ENCODE measurements around the gene CEBPA.

Gene CEBPA

DNA sequence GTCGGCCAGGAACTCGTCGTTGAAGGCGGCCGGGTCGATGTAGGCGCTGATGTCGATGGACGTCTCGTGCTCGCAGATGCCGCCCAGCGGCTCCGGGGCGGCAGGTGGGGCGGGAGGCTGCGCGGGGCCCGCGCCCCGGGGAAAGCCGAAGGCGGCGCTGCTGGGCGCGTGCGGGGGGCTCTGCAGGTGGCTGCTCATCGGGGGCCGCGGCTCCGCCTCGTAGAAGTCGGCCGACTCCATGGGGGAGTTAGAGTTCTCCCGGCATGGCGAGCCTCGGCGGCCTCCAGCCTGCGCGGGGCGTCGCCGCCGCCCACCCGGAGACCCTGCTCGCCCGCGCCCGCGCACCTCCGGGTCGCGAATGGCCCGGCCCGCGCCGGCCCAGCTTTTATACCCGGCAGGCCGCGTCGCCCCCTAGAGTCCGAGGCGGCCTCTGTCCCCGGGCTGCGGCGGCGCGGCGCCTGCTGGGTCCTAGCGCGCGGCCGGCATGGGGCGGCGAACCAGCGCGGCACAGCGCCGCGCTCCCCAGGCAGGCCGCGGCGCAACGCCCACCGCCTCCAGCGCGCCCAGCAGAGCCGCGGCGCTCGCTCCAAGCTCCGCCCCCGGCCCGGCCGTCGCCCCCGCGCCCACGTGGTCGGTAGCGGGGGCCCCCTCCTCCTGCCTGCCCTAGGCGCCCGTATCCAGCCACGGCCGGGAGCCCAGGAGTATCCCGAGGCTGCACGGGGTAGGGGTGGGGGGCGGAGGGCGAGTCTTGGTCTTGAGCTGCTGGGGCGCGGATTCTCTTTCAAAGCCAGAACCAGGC lies at the start of gene CEBPA:
Gene CEBPA (minus strand): TSS at position 360 of the 799 bp plus-strand sequence. CDS start 120 bp downstream, at position 240.
- no peak for FAIRE-seq

DNA sequence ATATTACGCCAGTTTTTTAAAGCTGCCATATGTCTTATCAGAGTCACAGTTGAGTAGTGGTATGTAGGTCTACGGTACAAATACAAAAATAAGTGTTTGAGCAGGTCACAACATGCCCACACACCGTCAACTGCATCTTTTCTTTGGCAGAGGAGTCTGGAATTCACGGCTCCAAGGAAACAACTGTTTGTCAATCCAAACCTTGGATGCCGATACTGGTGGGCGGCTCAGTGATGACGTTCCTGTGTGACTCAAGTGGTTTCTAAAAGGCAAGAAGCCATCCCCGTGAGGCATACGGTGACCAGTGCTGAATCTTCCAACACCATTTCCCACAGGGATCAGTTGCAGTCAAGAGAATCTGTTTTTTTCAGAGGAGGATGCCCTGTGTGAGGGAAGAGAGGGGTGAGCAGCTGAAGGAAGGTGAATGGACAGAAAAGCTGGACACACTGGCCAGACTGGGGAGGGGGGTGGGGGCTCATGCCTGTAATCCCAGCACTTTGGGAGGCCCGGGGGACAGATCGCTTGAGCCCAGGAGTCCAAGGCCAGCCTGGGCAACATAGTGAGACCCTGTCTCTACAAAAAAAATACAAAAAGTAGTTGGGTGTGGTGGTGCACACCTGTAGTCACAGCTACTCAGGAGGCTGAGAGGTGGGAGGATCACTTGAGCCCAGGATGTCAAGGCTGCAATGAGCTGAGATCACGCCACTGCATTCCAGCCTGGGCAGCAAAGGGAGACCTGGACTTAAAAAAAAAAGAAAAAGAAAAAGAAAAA lies 48.4 kb upstream of the CEBPA start:
- no peak for FAIRE-seq

DNA sequence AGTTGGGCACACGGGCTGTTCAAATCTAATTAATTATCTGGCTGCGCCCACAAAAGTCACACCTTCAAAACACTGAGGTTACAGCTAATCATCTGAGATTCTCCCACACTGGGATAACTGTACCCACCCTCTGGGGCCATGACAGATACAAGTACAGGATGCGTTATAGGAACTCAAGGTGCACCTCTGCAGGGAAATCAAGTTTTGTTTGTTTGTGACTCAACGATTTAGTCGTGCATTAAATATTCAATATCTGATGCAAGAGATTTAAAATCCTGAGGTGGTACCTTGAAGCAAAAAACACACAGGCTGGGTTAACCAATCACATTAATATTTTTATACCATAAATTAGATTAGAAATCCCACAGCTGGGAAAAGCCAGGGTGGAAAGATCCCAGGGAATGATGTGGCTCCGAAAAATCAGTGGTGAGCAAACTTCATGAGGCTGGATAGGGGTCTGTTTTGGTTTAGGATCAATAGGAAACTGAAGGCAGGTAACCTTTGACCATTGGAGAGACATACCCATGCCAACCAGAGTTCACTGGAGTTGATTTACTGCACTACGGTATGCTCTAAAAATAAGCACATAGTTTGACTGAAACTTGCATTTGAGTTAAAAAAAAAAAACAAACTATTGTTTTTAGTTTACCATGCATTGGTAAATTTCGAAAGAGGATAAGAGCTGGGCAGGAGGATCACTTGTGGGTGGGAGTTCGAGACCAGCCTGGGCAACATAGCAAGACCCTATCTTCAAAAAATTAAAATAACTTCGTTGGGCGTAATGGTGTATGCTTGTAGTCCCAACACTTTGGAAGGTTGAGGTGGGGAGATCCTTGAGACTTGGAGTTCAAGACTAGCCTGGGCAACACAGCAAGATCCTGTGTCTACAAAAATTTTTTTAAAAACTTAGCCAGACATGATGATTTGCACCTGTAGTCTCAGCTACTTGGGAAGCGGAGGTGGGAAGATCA lies 47.3 kb upstream of the CEBPA start:
- FAIRE-seq, result no peak

DNA sequence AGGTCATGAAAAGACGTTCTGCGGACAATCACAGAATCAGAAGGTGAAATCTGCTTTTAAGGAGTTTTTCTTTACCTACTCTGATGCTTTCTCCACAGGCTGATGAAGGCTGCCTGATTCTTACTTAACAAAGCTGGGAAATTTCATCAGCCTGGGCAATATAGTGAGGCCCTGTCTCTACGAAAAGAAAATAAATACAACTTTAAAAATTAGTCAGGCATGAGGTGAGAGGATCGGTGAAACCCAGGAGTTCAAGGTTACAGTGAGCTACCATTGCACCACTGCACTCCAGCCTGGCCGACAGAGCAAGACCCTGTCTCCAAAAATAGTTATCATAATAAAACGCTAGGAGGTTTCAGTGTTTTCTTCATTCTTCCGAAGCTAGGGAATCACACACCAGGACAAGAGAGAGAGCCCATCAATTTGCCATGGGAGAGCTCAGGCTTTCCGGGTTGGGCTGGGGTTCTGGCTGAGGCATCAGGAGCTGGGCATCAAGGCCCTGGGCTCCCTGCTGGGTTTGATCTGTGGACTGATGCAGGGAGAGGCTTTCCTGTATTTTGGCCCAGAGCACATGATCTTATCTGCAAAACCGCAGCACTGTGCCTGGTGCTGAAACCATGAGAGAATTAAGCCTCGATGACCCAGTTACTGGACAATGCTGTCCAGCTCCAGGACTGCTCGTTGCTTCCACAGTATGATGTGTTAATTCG lies 46.1 kb upstream of the CEBPA start:
- no peak for FAIRE-seq

DNA sequence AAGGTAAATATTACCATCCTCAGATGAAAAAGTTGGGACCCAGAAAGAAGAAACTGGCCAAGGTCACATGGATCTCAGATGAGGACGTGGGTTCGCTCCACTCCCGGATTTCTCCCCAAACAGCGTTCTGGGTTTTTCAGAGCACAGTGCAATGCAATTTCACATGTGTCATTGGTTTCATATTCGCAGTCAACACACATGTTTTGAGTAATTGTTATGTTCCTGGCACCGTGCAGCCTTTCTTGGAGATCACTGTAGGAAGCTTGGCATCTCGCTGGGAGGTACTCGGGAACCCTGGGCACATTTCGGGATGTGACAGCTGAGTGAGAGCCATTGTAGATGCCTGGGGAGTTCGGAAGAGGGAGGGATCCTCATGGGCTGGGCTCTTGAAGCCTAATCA lies 45.0 kb upstream of the CEBPA start:
- FAIRE-seq, result no peak

DNA sequence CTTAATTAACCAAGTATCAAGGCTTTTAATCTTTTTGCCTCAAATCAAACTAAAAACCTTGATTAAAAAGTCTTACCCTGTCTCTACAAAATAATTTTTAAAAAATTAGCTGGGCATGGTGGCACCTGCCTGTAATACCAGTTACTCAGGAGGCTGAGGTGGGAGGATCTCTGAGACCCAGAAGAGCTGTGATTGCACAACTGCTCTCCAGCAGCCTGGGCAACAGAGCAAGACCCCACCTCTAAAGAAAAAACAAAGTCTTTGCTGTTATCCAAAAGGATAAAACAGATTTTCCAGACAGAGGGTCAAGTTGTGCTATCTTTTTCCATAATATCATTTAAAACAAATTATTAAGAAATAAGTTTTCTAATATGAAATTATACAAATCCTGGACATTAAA lies 44.3 kb upstream of the CEBPA start:
- no peak for FAIRE-seq

DNA sequence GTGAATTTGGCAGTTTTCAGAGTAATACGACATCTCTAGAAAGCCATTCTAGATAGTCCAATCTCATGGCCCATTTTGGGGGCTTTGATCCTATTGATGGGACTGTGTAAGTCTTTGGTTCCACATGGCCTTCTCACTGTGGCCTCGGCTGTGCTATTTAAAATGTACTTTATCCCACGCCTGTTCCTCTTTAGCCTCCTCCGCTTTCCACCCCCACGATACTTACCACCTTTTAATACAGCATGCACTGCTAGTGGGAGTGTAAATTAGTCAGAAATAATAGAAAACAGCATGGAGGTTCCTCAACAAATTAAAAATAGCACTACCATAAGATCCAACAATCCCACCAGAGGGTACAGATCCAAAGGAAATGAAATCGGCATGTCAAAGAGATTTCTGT lies 42.8 kb upstream of the CEBPA start:
- FAIRE-seq, result no peak

DNA sequence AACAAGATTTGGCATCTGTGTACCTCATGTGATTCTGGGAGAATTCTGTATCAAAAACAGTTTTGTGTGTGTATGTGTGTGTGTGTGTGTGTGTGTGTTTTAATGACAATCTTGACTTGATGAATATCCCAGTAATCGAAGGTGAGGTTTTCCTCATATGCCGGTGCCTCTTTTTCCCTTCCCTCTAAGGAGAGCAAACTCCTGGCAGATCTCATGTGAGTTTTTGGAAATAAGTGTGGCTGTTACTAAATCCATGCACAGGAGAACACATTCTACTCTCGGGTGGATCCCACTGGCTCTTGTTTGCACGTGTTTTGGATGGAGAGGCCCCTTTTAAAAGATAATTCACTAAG lies 42.2 kb upstream of the CEBPA start:
- FAIRE-seq, result no peak

DNA sequence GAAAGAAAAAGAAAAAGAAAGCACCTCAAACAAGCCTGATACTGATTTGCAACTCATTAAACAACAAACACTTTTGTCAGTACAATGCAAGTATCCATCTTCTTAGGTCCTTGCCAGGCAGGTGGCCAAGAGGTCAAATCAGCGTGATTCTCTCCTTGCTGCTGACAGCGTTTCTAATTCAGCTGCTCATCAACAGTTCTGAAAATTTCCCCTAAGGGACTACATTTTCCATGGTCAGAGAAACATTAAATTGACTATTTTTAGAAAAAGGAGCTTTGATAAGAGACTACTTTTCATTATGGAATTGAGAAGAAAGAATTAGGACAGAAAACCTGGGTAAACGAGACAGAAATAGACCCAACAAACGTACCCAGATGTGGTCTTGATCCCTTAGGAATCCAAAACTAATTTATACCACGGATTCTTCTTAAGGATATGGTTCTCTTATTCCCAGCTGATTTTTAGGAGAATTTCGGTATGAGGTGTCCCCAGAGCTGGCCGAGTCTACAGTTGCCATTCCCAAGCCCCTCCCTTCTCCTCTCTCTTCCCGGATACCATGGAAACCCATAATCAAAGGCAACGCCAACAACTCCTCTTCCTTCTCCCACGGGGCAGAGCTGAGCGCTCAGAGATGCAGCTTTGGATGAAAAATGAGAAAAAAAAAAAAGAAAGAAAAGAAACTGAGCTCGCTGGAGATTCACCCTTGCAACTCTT lies 41.7 kb upstream of the CEBPA start:
- no peak for FAIRE-seq

DNA sequence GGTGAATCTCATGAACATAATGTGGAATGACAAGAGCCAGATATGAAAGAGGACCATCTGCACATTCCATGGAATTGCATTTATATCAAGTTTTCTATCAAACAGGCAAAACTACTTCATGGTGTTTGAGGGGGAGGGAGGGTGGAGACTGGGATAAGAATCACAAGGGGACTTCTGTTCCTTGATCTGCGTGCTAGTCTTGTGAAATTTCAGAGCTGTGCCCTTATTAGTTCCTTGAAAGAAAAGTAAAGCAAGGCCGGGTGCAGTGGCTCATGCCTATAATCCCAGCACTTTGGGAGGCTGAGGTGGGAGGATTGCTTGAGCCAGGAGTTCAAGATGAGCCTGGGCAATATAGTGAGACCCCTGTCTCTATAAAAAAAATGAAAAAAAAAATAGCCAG lies 41.0 kb upstream of the CEBPA start:
- no peak for FAIRE-seq

DNA sequence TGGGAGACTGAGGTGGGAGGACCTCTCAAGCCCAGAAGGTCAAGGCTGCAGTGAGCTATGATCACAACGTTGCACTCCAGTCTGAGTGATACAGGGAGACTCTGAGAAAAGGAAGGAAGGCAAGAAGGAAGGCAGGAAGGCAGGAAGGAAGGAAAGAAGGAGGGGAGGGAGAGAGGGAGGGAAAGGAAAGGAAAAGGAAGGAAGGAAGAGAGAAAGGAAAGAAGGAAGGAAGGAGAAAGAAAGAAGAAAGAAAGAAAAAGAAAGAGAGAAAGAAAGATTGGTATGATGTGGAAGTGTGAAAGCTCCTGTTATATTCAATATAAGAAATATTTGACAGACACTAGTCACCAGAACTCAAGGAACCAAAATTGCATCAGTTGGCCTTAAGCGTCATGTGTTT lies 38.7 kb upstream of the CEBPA start:
- FAIRE-seq, result no peak

DNA sequence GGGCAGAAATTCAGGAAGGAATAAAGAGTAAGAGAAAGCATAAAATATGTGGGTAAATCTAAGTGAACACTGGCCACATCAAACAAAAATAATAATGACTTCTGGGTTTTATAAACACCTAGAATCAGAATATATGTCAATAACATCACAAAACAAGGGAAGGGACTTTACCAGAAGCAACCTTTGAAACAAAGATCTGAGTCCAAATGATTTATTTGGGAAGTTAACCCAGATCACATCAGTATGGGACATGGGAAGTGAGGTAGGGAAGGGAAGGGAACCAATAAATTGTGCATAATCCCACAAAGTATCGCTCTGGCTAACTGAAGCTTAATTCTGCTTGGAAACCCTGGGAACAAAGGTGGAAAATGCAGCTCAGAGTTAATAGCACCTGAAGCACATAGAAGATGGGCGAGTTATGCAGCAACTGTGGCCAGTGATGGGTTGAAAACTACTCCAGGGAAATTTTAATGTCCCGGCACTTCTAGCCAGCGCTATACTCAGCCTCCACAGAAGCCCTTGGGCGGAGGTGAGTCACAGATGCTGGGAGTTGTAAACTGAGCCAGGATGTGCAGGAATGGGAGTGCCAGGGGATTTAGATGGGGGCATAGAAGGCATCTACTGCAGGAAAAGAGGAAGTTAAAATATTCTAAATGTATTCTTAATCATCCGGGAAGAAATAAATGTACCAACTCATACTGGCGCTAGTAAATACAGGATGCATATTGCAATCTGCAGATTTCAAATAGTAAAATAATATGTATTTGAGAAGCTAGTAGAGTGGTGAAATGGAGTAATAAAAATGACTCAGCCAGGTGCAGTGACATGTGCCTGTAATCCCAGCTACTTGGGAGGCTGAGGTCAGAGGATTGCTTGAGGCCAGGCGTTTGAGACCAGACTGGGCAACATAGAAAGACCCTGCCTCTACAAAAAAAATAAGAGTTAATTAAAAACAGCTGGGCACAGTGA lies 37.0 kb upstream of the CEBPA start:
- FAIRE-seq, result no peak

DNA sequence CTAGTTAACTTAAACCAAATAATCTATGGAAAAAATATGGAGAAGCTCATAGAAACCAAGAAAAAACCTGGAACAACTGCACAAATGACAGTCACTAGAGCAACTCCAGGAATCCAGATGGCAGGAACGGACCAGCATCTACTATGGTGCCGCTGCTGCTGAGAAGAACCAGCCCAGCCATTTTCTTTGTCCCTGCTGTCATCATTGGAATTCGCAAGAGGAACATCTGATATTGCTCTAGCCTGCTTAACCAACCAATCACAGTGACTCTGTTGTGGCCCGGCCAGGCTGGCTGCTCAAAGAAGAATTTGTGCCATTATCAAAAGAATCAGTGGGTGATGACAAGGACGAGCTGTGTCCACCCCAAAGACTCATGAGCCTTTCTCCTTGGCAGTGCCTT lies 33.1 kb upstream of the CEBPA start:
- no peak for FAIRE-seq

DNA sequence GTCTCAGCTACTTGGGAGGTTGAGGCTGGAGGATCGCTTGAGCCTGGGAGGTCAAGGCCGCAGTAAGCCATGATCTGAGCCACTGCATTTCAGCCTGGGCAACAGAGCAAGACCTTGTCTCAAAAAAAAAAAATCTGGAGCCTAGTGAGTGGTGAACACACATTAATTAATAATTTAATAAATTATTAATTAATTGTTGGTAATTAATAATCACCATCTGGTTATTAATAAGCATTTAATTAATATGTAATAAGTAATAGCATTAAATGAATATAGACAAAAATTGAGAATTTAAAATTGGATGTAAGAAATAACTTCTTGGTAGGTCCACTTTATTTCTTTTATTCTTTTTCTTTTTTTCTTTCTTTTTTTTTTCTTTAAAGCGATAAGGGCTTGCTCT lies 31.9 kb upstream of the CEBPA start:
- FAIRE-seq, result no peak

DNA sequence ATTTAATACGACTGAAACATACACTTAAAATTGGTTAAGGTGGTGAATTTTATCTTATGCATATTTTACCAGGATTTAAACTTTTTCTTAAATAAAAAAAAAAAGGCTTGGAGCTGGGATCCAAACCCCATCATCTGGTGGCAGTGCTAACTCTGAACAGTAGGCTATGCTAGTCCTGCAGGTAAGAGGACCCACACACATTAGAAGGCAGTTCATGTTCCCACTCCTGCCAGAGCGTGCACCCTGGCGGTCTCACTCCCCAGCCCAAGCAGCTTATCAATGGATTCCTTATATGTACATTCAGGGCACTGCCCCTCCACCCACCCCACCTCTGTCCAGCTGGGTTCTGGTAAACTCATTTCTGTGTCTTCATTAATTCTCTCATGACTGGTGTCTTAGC lies 31.3 kb upstream of the CEBPA start:
- no peak for FAIRE-seq

DNA sequence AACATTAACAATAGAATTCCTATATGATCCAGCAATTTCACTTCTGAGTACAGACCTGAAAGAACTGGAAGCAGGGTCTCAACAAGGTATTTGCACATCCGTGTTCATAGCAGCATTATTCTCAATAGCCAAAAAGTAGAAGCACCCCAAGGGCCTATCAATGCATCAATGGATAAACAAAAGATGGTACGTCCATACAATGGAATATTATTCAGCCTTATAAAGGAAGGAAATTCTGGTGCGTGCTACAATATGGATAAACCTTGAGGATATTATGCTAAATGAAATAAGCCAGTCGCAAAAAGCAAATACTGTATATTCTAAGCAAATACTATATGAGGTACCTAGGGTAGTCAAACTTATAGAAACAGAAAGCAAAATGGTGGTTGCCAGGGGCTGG lies 30.8 kb upstream of the CEBPA start:
- no peak for FAIRE-seq

DNA sequence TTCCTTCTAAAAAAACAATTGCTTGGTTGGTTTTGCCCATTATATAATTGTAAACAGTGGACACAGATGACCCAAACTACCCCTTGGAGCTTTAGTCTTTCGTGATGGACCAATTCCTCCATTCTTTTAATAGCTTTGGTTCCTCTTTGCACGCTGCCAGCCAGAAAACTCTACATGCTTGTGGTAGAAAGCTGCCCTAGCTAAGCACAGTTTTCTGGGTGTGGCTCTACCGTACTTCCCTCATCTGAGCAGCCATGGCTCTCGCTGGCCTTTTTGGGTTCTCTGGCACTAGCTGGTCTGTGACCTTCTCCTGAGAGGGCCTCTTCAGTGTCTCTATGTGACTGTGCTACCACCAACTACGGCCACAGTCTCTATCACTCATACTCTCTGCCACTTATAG lies 29.9 kb upstream of the CEBPA start:
- no peak for FAIRE-seq

DNA sequence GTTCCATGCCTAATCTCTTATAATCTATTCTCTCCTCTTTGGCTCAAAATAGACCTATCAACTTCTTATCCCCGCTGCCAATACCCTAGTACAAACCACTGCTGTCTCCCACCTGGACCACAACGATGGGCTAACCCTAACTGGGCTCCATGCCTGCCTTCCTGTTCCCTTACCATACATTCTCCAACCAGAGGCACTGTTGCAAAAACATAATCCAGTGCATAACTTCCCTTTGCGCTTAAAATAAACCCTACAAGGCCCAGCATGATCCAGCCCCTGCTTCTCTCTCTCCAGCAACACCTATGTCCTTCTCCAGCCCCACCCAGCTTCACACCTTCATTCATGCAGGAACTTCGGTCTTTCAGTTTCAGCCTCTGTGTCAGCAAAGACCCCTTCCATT lies 27.4 kb upstream of the CEBPA start:
- FAIRE-seq, result no peak

DNA sequence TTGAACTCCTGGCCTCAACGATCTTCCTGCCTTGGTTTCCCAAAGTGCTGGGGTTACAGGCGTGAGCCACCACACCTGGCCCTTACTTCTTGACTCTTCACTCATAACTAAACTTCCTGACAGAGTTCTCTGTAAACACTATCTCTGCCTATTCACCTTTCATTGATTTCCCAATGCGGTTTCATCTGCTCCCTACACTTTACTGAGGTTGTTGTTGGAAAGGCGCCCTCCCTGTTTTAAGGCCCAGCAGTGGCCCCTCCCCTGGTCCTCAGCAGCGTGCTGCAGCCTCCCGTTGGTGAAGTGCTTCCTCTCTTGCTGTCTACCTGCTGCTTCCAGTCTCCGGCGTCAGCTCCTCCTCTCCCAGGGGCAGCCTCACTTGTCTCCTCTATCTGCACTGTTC lies 26.7 kb upstream of the CEBPA start:
- FAIRE-seq, result no peak

DNA sequence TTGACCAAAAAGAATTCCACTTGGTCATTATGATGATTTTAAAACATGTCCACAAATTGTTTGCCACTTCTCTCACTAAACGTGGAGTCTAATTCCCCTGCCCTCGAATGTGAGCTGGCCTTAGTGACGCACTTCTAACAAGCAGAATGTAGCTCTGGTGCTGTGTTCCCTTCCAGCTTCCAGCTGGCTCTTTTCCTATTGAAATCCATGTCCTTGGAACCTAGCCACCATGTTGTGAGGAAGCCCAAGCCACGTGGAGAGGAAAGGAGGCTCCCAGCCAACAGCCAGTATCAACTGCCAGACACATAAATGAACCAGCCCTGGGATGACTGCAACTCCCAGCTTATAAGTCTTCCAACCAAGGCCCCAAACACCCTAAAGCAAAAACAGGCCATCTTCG lies 23.6 kb upstream of the CEBPA start:
- no peak for FAIRE-seq

DNA sequence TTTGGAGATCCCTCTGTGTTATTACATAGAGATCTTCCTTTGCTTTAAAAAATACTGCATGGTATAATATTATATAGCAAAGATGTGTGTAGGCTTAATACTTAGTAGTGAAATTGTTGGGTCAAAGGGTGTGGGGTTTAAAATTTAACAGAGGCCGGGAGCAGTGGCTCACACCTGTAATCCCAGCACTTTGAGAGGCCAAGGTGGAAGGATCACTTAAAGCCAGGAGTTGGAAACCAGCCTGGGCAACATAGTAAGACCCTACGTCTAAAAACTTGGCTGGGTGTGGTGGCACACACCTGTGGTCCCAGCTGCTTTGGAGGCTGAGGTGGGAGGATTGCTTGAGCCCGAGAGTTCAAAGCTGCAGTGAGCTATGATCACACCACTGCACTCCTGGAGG lies 22.3 kb upstream of the CEBPA start:
- no peak for FAIRE-seq
